ENCODE results near the gene OR5D16.
"Not testable (repeated sequence)": the region's sequence is repeated elsewhere in the genome, so short reads cannot be mapped to it uniquely, and the experiment has no call there.

Gene OR5D16

GRCh38 chr11:55838452-55838851, at the start of gene OR5D16:
TSS of gene OR5D16 (plus strand) at chr11:55838752. CDS start at chr11:55838752, 0 bp downstream.
- DNase-seq (ENCODE audit: low read depth in 2 of 2) = no peak

- no peak for DNase-seq (ENCODE audit: low read depth in 2 of 2)
Measured at GRCh38 chr11:55791606-55792005, 46.9 kb upstream of the OR5D16 start.

GRCh38 chr11:55793321-55793720, 45.2 kb upstream of the OR5D16 start:
- DNase-seq (ENCODE audit: low read depth in 2 of 2) = no peak

GRCh38 chr11:55795256-55795655, 43.3 kb upstream of the OR5D16 start, which contains the start of gene OR5D14:
TSS of gene OR5D14 (plus strand) at chr11:55795556. CDS start at chr11:55795556, 0 bp downstream.
- no peak for DNase-seq (ENCODE audit: low read depth in 2 of 2)

- no peak for DNase-seq (ENCODE audit: low read depth in 2 of 2)
Measured at GRCh38 chr11:55806248-55806647, 32.3 kb upstream of the OR5D16 start.

GRCh38 chr11:55811067-55811466, 27.5 kb upstream of the OR5D16 start, which contains the start of gene OR5L1:
TSS of gene OR5L1 (plus strand) at chr11:55811367. CDS start at chr11:55811467, 100 bp downstream.
- no peak for DNase-seq (ENCODE audit: low read depth in 2 of 2)

GRCh38 chr11:55819330-55819729, 19.2 kb upstream of the OR5D16 start, which contains the start of gene OR5D18:
TSS of gene OR5D18 (plus strand) at chr11:55819630. CDS start at chr11:55819630, 0 bp downstream.
- DNase-seq (ENCODE audit: low read depth in 2 of 2) = no peak

GRCh38 chr11:55826919-55827318, 11.6 kb upstream of the OR5D16 start, which contains the start of gene OR5L2:
TSS of gene OR5L2 (plus strand) at chr11:55827219. CDS start at chr11:55827219, 0 bp downstream.
- DNase-seq (ENCODE audit: low read depth in 2 of 2) = no peak

- DNase-seq (ENCODE audit: low read depth in 2 of 2) = no peak
Measured at GRCh38 chr11:55847453-55847852, 8.9 kb downstream of the OR5D16 start.

GRCh38 chr11:55849037-55849436, 10.5 kb downstream of the OR5D16 start:
- no peak for DNase-seq (ENCODE audit: low read depth in 2 of 2)

- DNase-seq (ENCODE audit: low read depth in 2 of 2) = no peak
Measured at GRCh38 chr11:55852141-55852540, 13.6 kb downstream of the OR5D16 start.

GRCh38 chr11:55854704-55855103, 16.2 kb downstream of the OR5D16 start:
- DNase-seq (ENCODE audit: low read depth in 2 of 2) = no peak

- not testable (repeated sequence) for DNase-seq (ENCODE audit: low read depth in 2 of 2)
Measured at GRCh38 chr11:55867354-55867753, 28.8 kb downstream of the OR5D16 start.

GRCh38 chr11:55872731-55873130, 34.2 kb downstream of the OR5D16 start:
- DNase-seq (ENCODE audit: low read depth in 2 of 2) = not testable (repeated sequence)

GRCh38 chr11:55873146-55873545, 34.6 kb downstream of the OR5D16 start:
- DNase-seq (ENCODE audit: low read depth in 2 of 2) = not testable (repeated sequence)

- DNase-seq (ENCODE audit: low read depth in 2 of 2) = not testable (repeated sequence)
Measured at GRCh38 chr11:55882997-55883396, 44.4 kb downstream of the OR5D16 start, which contains the start of gene TRIM51. TSS of gene TRIM51 (plus strand) at chr11:55883297. CDS start at chr11:55885429, 2,132 bp downstream.

- not testable (repeated sequence) for DNase-seq (ENCODE audit: low read depth in 2 of 2)
Measured at GRCh38 chr11:55884995-55885394, 46.4 kb downstream of the OR5D16 start.

- DNase-seq (ENCODE audit: low read depth in 2 of 2) = not testable (repeated sequence)
Measured at GRCh38 chr11:55885481-55885880, 46.9 kb downstream of the OR5D16 start.
